Left renal pelvis (tissue), 4 donors: ENCODE measurements around the gene RALBP1. TPM values are rescaled to one million over a fixed set of nuclear protein-coding genes. Genes with fewer than 3 reads are reported as not detected.
"Not testable (repeated sequence)": the region's sequence is repeated elsewhere in the genome, so short reads cannot be mapped to it uniquely, and the experiment has no call there.

Experiments used
- DNase-seq, 4 donors: peaks; one replicate each; pipeline ENCODE4 v3.0.0-alpha.2; 2013; ENCODE audit warnings: low read depth in 4 of 4, low spot score in 3 of 4
- polyA plus RNA-seq, 4 donors: library from polyadenylated mRNA; unstranded; fragments of 120-200 nt; gene quantifications; one replicate each; pipeline ENCODE4 v1.2.1, GENCODE V29; 2013; ENCODE audit not compliant: insufficient read length in 4 of 4

RALBP1 gene
- polyA plus RNA-seq, 4 donors: 54.1 to 89.9 (median 83.9) TPM

- DNase-seq: no peak
Observed at GRCh38 chr18:9453283-9453682, 22.0 kb upstream of the RALBP1 start.

GRCh38 chr18:9454061-9454703 lies 21.1 kb upstream of the RALBP1 start:
- DNase-seq: no peak

- DNase-seq: no peak
Observed at GRCh38 chr18:9455718-9456511, 19.4 kb upstream of the RALBP1 start.

- no peak for DNase-seq
Observed at GRCh38 chr18:9466127-9466526, 9.2 kb upstream of the RALBP1 start.

- DNase-seq: no peak
Observed at GRCh38 chr18:9466846-9467245, 8.5 kb upstream of the RALBP1 start.

GRCh38 chr18:9468998-9469397 lies 6.3 kb upstream of the RALBP1 start:
- no peak for DNase-seq

- DNase-seq: no peak
Observed at GRCh38 chr18:9469685-9470084, 5.6 kb upstream of the RALBP1 start.

GRCh38 chr18:9474108-9474982 lies 968 bp upstream of the RALBP1 start:
- DNase-seq: peak in 2 of 4 donors; percentile 14 to 78

DNA sequence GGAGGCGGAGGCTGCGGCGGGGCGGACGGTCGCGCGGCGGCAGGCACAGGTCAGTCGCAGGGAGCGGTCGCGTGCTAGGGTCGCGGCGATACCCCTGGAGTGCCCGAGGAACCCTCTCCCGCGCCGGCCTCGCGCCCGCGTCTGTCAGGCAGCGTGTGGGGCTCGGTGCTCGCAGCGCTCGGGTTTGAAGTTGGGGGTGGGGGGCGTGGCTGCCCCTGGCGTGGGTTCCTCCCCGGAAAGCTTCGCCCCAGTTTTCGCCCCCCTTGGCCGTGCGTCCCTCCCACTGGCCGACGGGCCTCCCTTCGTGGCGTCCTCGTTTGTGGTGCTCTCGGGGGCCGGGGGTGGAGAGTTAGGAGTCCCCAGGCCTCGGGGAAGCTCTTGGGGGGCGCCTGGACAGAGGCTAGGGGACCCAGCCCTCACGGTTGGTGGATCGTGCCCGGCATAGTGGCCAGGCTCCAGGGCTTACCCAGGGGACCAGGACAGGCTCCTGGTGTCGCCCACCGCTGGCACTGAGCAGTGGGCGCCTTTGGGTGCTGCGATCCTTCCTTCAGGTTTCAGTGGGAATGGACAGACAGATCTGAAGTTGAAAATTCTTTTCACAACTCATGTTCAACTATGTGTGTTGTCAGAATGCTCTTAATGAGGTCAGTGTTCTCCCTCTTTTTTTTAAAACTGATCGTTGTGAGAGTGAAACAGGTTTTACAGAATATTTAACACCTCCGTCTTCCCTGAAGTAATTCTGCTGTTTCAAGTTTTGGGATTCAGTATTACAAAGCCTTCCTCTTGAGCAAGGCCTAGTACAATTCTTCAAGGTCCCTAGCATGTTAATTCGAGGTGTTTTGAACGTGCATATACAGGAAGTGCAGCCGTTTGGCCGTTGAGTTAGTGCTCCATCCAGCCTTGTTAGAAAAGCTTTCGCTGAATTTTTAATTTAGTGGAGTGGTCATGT lies 604 bp downstream of the RALBP1 start:
- peak in 2 of 4 donors; percentile 31 to 38 for DNase-seq

DNA sequence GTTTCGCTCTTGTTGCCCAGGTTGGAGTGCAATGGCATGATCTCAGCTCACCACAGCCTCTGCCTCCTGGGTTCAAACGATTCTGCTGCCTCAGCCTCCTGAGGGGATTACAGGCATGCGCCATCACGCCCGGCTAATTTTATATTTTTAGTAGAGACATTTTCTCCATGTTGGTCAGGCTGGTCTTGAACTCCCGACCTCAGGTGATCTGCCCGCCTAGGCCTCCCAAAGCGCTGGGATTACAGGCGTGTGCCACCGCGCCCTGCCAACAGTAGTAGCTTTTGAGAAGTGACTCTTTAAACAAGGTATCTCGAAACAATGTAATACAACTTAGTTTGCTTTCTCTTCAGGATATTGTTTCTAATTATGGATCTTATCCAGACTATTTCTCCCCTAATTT lies 1.6 kb downstream of the RALBP1 start:
- DNase-seq: not testable (repeated sequence)

- no peak for DNase-seq
Observed at GRCh38 chr18:9477509-9477908, 2.2 kb downstream of the RALBP1 start.

- DNase-seq: no peak
Observed at GRCh38 chr18:9478545-9478944, 3.2 kb downstream of the RALBP1 start.

GRCh38 chr18:9482790-9483189 lies 7.5 kb downstream of the RALBP1 start:
- no peak for DNase-seq

- no peak for DNase-seq
Observed at GRCh38 chr18:9483526-9483925, 8.2 kb downstream of the RALBP1 start.

GRCh38 chr18:9484856-9485255 lies 9.5 kb downstream of the RALBP1 start:
- DNase-seq: not testable (repeated sequence)

GRCh38 chr18:9488538-9488937 lies 13.2 kb downstream of the RALBP1 start:
- DNase-seq: no peak

DNA sequence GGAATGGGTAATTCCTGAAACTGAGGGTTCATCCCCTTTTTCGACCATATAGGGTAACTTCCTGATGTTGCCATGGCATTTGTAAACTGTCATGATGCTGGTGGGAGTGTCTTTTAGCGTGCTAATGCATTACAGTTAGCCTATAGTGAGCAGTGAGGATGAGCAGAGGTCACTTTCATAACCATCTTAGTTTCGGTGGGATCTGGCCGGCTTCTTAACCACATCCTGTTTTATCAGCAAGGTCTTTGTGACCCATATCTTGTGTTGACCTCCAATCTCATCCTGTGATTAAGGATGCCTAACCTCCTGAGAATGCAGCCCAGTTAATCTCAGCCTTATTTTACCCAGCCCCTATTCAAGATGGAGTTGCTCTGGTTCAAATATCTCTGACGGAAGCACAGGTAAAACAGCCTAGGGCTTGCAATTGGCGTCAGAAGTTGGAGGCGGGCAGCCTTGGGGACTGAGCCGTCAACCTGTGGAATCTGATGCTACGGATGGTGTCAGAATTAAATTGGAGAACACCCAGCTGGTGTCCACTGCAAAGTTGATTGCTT lies 19.5 kb downstream of the RALBP1 start:
- DNase-seq: no peak

DNA sequence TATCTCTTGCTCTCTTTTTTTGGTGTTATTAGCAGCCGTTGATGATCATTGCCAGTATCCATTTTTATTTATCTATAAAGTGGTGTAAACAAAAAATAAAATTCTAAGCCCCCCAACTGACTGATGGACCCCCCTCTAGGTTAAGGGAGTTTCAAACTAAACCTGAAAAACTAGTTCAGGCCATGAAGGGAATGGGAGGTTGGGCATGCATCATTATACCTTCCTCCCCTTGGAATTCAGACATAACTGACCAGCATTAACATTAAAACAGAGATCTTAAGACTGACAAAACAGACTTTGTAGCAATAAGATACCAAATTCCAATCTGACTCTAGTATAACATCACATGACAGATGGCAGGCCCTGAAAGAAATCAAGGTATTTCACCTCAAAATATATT lies 20.2 kb downstream of the RALBP1 start:
- DNase-seq: no peak

DNA sequence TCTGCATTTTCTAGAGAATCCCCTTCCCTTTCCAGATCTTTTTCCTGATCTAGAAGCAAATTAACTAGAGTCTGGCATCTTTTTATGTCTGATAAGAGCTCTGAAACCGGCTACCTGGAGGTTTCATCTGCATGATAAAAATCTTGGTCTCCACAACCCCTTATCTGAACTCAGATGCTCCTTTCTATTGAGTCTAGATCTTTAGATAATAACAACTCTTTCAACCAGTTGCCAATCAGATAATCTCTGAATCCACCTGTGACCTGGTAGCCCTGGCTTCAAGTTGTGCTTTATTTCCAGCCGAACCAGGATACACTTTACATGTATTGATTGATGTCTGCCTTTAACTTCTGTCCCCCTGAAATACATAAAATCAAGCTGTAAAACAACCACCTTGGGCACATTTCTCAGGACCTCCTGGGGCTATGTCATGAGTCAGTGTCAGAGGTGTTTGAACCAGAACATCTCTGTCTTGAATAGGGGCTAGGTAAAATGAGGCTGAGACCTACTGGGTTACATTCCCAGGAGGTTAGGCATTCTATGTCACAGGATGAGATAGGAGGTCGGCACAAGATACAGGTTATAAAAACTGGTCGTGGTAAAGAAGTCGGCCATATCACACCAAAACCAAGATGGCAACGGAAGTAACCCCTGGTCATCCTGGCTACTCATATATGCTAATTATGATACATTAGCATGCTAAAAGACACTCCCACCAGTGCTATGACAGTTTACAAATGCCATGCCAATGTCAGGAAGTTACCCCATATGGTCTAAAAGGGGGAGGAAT lies 20.8 kb downstream of the RALBP1 start:
- no peak for DNase-seq
